Measurements from ENCODE around the gene IFRD2. TPM values are rescaled to one million over a fixed set of nuclear protein-coding genes. Genes with fewer than 3 reads are reported as not detected.

IFRD2 gene
- polyA plus RNA-seq, 1 of the 3 experiments (the other 2 are of a cell fraction) = 73.2 TPM

GRCh38 chr3:50273689-50274065 is 18.6 kb downstream of the IFRD2 start:
- Histone ChIP-seq H3K4me2 (no peak overlapping the region), H3K4me3 (ENCODE audit: low read depth in 2 of 2, low read length in 1 of 2) (no peak overlapping the region), H3K4me1 (ENCODE audit: control insufficient read depth in 1 of 2, insufficient read depth in 2 of 2, low read depth in 1 of 2, low read length in 1 of 2) (peaks cover 11 to 19% of the 10 kb centered on the region in 2 experiments; a peak in 2 of 4 replicates), H3F3A (replicated peaks; ENCODE audit: insufficient read depth) (peaks cover 14% of the 10 kb centered on the region), H3K9me3 (no peaks in the 10 kb centered on the region), H3K36me3 (replicated peaks in 1 of 2; ENCODE audit: control insufficient read depth in 1 of 2, insufficient read depth in 2 of 2, low read length in 1 of 2) (no peaks in the 10 kb centered on the region), H3K9me2 (no peaks in the 10 kb centered on the region), H4K20me1 (ENCODE audit: insufficient read depth) (no peaks in the 10 kb centered on the region), H3K9ac (no peak overlapping the region), H3K79me2 (ENCODE audit: insufficient read depth) (no peaks in the 10 kb centered on the region), H3K27ac (ENCODE audit: low read depth in 2 of 2, low read length in 1 of 2) (no peak overlapping the region), H2AFZ (ENCODE audit: low read depth) (no peak overlapping the region), H3K27me3 (ENCODE audit: insufficient read depth) (0 out of 2 replicates have a peak, but pooled peaks cover 16% of the 10 kb centered on the region)
- DNase-seq = no peak
- WGBS (ENCODE audit: low lambda C conversion rate) = 50% methylated on average over 23 of the region's 31 CpGs
- POLR2A ChIA-PET = no interaction called here
- CTCF ChIA-PET = interaction anchor here (0.6 to 12.2 kb wide), 22 partner anchors 9 to 337 kb away, joined by 3 to 206 read pairs (median 4); partner anchors contain the start of genes GNAI2 and GNAT1
- no peak for TF ChIP-seq PBX3 (IDR thresholded peaks at IDR 0.05)
- TF ChIP-seq GATA2 (CRISPR knock-in tag; IDR thresholded peaks at IDR 0.05) = no peak
- TF ChIP-seq CHD2 (IDR thresholded peaks at IDR 0.05; ENCODE audit: low read length, partially characterized antibody) = no peak
- no peak for TF ChIP-seq USF2 (IDR thresholded peaks at IDR 0.05; ENCODE audit: borderline replicate concordance, low read depth, low read length)
- no peak for TF ChIP-seq RAD21 (IDR thresholded peaks at IDR 0.05; ENCODE audit: low read length)
- TF ChIP-seq FOSL2 (IDR thresholded peaks at IDR 0.05; ENCODE audit: borderline replicate concordance, low read depth) = no peak
- no peak for TF ChIP-seq USF1 (IDR thresholded peaks at IDR 0.05; ENCODE audit: borderline replicate concordance, low read depth)
- no peak for TF ChIP-seq EZH2phosphoT487 (IDR thresholded peaks at IDR 0.05; ENCODE audit: borderline replicate concordance, low read depth)

GRCh38 chr3:50272911-50273688 is 19.1 kb downstream of the IFRD2 start:
- peak overlapping the region; percentile 82 for H3K4me2 ChIP-seq
- ChIA-PET POLR2A (no interaction called here), CTCF (interaction anchor here (0.6 to 12.2 kb wide), 29 partner anchors 9 to 337 kb away, joined by 3 to 206 read pairs (median 4); partner anchors contain the start of genes GNAI2 and GNAT1)
- H3K4me1 ChIP-seq (ENCODE audit: control insufficient read depth in 1 of 2, insufficient read depth in 2 of 2, low read depth in 1 of 2, low read length in 1 of 2) = peaks cover 11 to 19% of the 10 kb centered on the region in 2 experiments; a peak in 2 of 4 replicates
- no peak overlapping the region for H3K9ac ChIP-seq
- H3K27ac ChIP-seq (ENCODE audit: low read depth in 2 of 2, low read length in 1 of 2) = no peak overlapping the region
- peak overlapping the region; percentile 83; the same call in 1 of the 2 replicates for H2AFZ ChIP-seq (ENCODE audit: low read depth)
- H3K36me3 ChIP-seq (replicated peaks in 1 of 2; ENCODE audit: control insufficient read depth in 1 of 2, insufficient read depth in 2 of 2, low read length in 1 of 2) = no peaks in the 10 kb centered on the region
- H3K27me3 ChIP-seq (ENCODE audit: insufficient read depth) = 0 out of 2 replicates have a peak, but pooled peaks cover 16% of the 10 kb centered on the region
- H3K9me2 ChIP-seq = no peaks in the 10 kb centered on the region
- peak; percentile 98 for DNase-seq
- no peaks in the 10 kb centered on the region for H4K20me1 ChIP-seq (ENCODE audit: insufficient read depth)
- 13% methylated on average over 23 of the region's 61 CpGs for WGBS (ENCODE audit: low lambda C conversion rate)
- H3K4me3 ChIP-seq (ENCODE audit: low read depth in 2 of 2, low read length in 1 of 2) = peak overlapping the region; percentile 25 to 59; a peak in 3 of 4 replicates
- H3K9me3 ChIP-seq = no peaks in the 10 kb centered on the region
- H3K79me2 ChIP-seq (ENCODE audit: insufficient read depth) = no peaks in the 10 kb centered on the region
- H3F3A ChIP-seq (replicated peaks; ENCODE audit: insufficient read depth) = peaks cover 16% of the 10 kb centered on the region
- TF ChIP-seq GATA2 (CRISPR knock-in tag; IDR thresholded peaks at IDR 0.05) (no peak), FOXM1 (IDR thresholded peaks at IDR 0.05; ENCODE audit: low read depth) (no peak), SMC3 (IDR thresholded peaks at IDR 0.05; ENCODE audit: low read depth, low read length) (peak; percentile 97), MAX (IDR thresholded peaks at IDR 0.05; ENCODE audit: low read depth) (0 out of 2 replicates have a peak, but pooled peaks have one; percentile 37), RAD21 (IDR thresholded peaks at IDR 0.05; ENCODE audit: low read length) (peak; percentile 99), MEF2A (IDR thresholded peaks at IDR 0.05; ENCODE audit: borderline replicate concordance, low read depth) (no peak), POLR2AphosphoS5 (IDR thresholded peaks at IDR 0.05; ENCODE audit: low read depth, low read length) (no peak), RXRA (IDR thresholded peaks at IDR 0.05; ENCODE audit: borderline replicate concordance, low read depth) (no peak), TEAD4 (IDR thresholded peaks at IDR 0.05; ENCODE audit: borderline replicate concordance, insufficient read depth) (no peak), REST (IDR thresholded peaks at IDR 0.05; ENCODE audit: low read depth, low read length) (no peak)

All from SK-N-SH (cell line).